PC-9 (cell line): ENCODE results near the gene AKAP7.

Experiments
- CTCF ChIP-seq: fragments of 200-600 bp; sonication (generic); conservative IDR thresholded peaks from 2 replicates; pipeline ENCODE4 v1.6.1; 2017; ENCODE audit warnings: mixed run types, antibody characterized with exemption, mild to moderate bottlenecking, moderate library complexity
- EZH2 ChIP-seq: fragments of 200-600 bp; sonication (generic); IDR thresholded peaks from 2 replicates; pipeline ENCODE4 v1.8.0; 2017; ENCODE audit warnings: antibody characterized with exemption, low read depth

GRCh38 chr6:131172222-131172621 is 37.0 kb downstream of the AKAP7 start:
- TF ChIP-seq CTCF (no peak), EZH2 (no peak)
